Measurements from ENCODE around the gene PRKAG2.

PRKAG2 gene

DNA sequence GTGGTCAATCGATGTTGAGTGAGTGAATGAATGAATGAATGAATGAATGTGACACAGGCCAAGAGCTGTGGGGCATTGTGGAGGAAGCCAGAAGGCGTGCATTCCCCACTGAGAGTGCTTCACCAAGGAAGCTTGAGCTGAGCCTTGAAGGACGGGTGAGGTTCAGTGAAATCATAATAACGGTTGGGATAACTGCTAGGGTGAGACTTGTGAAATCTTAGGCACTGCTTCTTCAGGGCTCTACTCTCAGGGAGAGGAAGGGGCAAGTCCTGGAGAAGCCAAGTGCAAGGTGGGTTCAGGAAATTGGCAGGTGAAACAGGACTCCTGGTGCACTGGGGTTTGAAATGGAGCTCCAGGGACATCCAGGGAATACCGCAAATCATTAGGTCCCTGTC is 23.7 kb upstream of the PRKAG2 start:
- DNase-seq, result no peak

DNA sequence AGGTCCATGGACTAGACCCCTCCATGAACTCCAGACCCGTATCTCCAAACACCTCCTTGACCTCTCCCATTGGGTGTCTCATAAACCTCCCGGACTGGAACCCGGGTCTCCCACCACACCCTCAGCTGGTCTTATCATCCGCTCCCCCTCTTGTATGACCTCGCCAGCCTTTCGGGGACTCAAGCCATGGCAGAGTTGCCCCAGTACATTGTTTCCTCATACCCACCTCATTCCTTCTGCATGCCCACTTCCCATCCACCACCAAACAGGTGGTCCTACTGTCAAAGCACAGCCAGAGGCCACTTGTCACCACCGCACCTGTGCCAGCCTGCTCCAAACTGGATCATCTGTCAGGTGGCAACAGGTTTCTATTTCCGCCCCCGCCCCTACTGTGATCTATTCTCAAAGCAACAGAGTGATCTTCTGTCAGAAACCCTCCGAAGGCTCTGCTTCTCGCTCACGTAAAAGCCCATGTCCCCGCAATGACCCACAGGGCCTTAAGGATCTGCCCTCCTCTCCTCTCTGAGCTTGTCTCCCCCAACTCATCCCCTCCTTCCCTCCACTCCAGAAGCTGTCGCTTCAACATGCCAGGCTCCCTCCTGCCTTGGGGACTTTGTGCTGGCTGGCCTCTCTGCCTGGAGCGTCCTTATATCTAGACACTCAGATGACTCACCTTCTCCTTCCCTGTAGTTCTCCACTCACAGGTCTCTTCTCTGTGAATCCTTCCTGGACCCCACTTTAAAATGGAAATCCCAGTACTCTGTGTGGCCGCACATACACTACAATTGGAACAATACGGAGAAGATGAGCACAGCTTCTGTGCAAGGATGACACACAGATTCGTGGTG is 22.8 kb upstream of the PRKAG2 start:
- DNase-seq, result no peak

DNA sequence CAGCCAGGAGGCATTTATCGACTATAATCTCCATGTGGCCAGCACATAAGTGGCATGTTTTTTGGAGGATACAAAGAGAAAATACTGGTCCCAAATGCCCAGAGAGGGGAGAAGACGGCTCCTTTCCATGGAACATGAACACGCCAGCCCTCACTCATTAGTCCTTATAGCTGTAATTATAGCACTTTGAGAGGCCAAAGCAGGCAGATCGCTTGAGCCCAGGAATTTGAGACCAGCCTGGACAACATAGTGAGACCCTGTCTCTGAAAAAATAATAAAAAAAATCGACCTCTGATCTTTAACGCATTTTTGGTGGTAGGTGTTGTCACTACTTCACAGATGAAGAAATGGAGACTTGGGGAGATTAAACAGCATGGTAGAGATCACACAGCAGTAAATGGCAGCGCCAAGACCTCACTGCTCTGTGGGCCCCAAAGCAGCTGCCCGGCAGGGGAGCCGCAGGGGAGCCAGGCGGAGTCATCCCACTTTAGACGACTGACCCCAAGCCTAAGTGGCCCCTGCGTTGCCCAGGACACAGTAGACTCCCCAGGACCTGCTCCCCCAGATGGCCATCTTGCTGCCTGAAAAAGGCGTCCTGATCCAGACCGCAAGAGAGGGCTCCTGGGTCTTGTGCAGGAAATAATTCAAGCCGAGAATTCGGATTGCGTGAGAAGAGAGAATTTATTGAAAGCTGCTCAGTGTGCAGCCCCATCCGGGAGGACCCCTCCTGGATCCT is 21.2 kb upstream of the PRKAG2 start:
- DNase-seq, result no peak

DNA sequence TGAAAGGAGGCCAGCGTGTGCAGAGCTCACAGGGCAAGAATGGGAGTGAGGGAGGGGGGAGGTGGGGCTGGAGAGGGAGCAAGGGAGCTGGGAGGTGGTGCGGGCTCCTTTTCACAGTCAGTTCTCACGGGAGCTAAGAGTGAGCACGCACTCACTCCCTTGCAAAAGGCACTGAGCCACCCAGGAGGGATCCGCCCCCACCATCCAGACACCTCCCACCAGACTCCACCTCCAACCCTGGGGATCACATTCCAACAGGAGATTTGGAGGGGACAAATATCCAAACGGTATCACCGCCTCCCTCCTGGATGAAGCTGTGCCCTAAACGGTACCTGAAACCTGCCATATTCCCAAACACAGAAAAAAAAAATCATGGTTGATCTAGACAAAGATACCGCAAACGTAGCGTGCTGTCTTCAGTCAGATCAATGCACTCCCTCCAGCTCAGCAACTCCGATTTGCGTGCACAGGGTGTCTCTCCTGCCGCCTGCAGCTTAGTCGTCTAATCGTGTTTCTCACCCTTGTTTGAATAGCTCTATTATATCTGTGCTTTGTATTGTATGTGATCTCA is 20.3 kb upstream of the PRKAG2 start:
- DNase-seq, result no peak

DNA sequence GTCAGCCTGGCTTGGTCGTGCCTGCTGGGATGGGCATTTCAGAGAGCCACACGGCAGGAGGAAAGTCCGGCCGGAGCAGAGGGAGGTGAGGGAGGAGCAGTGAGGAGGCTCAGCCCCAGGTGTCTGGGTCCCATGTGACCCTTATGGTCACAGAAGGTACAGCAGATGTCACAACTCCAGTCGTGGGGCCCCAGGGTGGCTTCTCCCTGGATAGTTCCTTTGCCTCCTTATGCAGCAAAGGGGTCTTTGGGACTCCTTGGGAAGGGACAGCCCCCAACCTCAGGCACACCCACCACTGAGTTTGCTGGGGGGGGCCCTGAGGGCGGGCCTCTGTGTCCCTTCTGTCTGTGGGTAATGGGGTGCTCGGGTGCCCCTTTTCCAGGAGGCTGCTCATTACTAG is 19.6 kb upstream of the PRKAG2 start:
- DNase-seq, result no peak

- no peak for DNase-seq
Observed at GRCh38 chr7:151896086-151896485, 19.2 kb upstream of the PRKAG2 start.

- peak; percentile 27 for DNase-seq
Observed at GRCh38 chr7:151895631-151896031, 18.7 kb upstream of the PRKAG2 start.

GRCh38 chr7:151895008-151895630 is 18.2 kb upstream of the PRKAG2 start:
- no peak for DNase-seq

DNA sequence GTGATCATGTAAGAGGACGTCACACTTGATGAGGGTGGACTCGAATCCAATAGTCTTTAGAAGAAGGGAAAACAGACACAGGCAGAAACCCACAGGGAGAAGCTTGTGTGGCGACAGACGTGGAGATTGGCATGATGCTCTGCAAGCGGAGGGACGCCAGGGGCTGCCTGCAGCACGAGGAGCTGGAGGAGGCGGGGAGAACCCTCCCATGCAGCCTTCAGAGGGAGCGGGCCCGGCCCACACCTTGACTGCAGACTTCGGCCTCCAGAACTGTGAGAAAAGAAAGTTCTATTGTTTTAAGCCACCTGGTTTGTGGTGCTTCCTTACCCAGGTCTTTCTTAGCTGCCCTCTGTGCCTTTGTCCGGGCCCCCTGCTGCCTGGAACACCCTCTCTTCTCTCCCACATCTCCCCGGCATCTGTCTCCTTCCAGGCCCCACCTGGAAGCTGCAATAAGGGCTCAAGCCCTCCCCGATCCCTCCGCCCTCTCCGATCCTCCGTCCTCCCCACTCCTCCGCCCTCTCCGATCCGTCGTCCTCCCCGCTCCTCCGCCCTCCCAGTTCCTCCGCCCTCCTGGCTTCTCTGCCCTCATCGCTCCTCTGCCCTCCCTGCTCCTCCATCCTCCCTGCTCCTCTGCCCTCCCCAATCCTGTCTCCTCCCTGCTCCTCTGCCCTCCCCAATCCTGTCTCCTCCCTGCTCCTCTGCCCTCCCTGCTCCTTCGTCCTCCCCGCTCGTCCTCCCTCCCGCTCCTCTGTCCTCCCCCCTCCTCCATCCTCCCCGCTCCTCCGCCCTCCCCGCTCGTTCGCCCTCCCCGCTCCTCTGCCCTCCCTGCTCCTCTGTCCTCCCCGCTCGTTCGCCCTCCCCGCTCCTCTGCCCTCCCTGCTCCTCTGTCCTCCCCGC is 17.4 kb upstream of the PRKAG2 start:
- DNase-seq, result no peak

DNA sequence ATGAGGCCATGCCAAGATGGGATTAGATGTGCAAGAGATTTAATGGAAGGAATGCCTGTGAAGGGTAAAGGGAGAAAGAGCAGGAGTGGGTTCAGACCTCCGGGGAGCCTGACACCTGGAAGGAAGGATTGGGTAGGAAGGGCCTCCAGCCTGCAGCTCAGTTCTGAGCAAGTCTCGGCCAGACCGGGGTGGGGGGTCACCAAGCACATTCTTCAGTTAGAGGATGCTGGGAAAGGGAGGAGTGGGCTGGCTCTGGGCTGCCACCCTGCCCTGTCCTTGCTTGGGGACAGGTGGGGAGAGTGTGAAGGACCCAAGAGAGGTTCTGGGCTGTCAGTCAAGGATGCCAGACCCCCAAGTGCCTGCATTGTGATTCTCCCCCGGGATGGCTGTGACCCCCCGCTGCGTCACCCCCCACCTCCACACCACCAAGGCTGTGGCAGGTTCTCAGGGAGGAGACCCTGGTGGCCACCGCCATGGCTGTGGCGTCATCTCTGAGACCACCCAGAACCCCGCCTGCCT is 16.5 kb upstream of the PRKAG2 start:
- DNase-seq, result no peak

GRCh38 chr7:151891753-151892152 is 14.8 kb upstream of the PRKAG2 start:
- no peak for DNase-seq

DNA sequence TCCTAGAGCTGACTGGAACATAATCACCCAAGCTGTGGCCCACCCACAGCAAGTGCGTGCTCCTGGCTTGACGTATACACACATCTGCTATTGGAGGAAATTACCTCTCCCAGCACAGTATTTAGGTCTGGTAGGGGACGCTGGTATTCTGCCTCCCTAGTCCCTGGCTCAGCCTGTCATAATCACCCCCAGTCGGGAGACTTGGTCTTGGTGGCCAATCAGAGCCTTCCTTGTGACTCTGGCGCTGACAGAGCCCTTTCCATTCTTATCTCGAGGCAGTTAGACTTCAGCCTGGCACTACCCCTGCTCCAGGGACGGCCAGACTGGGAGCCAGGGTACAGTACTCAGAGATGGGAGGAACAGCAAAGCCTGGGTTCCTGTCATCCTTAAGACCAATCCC is 14.3 kb upstream of the PRKAG2 start:
- no peak for DNase-seq

- DNase-seq, result no peak
Observed at GRCh38 chr7:151890355-151891004, 13.6 kb upstream of the PRKAG2 start.

DNA sequence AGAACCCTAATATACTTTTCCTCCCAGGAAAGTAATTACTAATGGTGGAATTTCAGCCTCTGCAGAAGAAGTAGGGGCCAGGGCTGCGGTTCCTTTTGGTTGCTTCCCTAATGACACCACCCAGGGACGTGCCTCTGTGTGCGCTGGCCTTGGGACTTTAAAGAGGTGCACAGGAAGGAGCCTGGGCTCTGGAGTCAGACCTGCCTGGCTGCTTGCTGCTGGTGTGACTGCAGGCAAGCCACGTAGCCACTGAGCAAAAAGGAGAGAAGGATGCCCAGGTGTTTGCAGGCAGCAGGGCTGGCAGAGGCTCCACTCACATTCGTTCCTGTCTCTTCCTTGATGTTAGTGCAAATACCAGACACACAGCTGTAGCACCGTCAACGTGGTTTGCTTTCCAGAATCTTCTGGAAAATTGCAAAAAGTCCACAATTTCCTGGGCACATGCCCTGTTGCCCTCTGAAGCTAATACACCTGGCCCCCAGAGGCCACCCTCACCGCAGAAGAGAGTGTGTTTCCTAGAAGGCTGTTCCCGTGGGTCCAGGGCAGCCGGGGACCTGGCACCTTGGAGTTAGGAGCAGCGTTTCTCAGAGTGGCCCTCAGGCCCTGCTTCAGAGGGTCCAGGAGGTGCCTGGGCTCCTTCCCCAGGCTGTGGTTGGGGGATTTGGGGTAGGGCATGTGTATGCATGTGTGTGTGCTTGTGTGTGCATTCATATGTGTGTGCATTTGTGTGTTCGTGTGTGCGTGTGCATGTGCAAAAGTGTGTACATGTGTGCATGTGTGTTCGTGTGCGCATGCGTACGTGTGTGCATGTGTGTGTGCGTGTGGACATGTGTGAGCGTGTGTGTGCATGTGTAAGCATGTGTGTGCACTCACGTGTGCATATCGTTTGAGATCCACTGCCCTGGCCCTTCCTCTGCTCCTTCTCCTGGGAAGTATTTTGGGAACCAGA is 12.8 kb upstream of the PRKAG2 start:
- DNase-seq, result no peak

DNA sequence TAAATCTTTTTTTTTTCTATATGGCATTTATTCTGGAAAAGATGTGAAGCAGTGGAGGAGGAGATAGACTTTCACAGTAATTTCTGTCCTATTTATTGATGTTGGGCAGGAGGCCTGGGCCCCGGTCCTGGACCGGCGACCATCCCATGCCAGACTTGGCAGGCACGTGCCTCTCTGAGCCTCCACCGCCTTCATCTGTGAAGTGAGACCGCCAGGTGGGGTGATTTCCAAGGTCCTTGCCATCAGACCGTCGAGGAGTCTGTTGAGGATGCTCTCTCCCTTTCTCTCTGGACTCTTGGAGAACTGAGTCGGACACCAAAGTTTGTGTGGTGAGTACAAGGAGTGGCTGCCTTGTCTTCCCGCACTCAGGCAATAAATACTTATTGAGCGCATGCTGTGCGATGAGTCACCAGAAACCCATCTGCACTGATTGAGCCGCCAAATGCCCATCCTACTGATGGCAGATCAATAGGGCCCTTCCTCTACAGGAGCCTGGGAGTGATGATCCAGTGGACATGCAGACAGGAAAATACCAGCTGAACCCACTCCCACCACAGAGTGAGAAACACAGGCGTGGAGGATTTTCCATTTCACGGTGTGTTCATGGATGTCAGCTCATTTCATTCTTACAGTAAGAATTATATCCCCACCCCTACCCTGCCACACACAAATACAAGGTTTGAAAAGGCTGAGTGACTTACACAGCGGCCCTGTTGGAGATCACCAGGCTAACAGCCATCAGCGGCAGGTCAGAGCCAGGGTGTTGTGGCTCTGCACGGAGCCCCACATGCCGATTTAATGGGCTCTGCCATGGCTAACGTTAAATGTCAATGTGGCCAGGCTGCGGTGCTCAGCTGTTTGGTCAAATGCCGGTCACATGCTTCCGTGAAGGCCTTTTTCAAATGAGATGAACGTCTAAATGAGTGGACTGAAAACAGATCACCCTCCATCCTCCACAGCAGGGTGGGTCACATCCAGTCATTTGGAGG is 11.5 kb upstream of the PRKAG2 start:
- DNase-seq, result no peak

DNA sequence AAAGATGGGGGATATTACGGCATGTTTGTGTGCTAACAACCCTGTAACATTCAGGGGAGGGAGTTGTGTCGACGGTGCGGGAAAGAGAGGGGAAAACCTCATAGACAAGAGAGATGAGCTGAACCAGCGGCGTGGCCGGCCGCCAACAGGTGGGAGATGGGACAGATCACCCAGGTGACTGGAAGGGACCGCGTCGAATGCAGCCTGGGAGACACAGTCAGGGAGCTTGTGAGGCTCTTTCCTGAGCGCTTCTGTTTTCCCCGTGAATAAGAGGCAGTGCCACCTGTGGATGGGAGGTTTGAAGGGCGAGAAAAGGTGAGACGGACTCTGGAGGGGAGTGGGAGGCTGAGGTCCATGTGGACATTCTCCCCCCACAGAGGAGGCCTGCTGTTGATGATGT is 9.9 kb upstream of the PRKAG2 start:
- DNase-seq, result no peak

DNA sequence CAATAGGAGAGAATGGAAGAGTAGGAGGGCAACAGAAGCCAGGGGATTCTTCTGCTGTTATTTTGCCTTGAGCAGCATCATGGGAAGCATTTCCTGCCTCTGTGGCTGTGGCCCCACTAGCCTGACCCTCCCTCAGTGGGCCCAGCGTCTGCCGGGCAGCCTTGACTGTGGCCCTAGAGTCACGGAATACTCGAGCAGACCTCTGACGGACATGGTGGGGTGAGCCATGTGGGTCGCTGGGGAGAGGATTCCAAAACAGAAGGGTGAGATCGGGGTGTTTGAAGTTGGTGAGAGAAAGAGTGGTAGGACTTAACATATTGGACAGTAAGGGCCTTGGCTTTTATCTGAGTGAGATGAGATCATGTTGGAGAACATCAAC is 8.3 kb upstream of the PRKAG2 start:
- DNase-seq, result no peak

DNA sequence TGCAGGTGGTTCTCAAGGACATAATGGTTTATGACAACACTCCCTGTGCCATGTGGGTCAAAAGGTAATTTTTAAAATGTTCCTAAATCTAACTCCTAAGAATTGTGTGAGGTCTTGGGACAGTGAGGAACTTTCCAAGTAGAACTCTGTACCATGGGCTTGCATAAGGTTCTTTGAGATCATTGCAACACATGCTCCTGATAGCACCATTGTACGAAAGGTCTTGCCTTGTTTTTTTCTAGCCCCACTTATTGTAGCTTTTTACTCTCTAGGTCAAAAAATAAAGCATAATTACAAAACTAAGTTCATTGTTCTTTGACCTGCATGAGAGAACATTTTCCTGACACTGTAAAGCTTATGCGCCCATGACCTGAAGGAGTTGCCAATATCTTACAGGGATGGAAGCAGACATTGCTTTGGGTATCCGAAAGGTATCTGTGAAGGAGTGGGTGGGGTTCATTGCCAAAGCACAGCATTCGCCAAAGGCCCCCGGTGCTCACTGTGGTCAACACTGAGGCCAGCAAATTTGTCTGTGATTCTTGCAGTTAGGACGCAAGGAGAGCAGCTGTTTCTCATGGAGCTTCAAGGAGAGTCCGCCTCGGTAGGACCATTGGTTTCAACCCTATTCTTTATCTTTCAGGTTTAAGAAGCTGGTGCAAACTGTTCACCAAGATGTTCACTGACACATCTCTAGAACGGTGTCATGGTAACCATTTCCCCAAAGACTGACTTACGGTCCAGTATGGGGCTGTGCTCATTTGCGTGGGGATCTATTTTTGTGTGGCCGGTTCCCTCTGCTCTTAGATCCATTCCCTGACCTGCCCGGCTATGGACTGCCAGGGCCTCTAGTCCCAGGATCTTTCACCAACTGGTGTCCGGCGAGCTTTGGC is 7.6 kb upstream of the PRKAG2 start:
- no peak for DNase-seq
